PC-9 (cell line): ENCODE measurements around the gene RIMKLA.

Experiments used
- EZH2 ChIP-seq: fragments of 200-600 bp; sonication (generic); IDR thresholded peaks from 2 replicates; pipeline ENCODE4 v1.8.0; 2017; ENCODE audit warnings: antibody characterized with exemption, low read depth
- TF ChIP-seq, protein P1 (sequence below): fragments of 200-600 bp; sonication (generic); conservative IDR thresholded peaks from 2 replicates; pipeline ENCODE4 v1.6.1; 2017; ENCODE audit warnings: mixed run types, antibody characterized with exemption, mild to moderate bottlenecking, moderate library complexity

GRCh38 chr1:42456010-42456753, 75.6 kb downstream of the RIMKLA start, which contains the start of the genes PPCS and ZMYND12:
- TF ChIP-seq EZH2 = no peak
- TF ChIP-seq, protein P1, sequence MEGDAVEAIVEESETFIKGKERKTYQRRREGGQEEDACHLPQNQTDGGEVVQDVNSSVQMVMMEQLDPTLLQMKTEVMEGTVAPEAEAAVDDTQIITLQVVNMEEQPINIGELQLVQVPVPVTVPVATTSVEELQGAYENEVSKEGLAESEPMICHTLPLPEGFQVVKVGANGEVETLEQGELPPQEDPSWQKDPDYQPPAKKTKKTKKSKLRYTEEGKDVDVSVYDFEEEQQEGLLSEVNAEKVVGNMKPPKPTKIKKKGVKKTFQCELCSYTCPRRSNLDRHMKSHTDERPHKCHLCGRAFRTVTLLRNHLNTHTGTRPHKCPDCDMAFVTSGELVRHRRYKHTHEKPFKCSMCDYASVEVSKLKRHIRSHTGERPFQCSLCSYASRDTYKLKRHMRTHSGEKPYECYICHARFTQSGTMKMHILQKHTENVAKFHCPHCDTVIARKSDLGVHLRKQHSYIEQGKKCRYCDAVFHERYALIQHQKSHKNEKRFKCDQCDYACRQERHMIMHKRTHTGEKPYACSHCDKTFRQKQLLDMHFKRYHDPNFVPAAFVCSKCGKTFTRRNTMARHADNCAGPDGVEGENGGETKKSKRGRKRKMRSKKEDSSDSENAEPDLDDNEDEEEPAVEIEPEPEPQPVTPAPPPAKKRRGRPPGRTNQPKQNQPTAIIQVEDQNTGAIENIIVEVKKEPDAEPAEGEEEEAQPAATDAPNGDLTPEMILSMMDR = no peak
